ENCODE measurements around the gene DYNLT4. TPM values are rescaled to one million over a fixed set of nuclear protein-coding genes. Genes with fewer than 3 reads are reported as not detected.
A peak's percentile ranks its signal among the peaks of the same experiment; 100 is the strongest.

Gene DYNLT4
- total RNA-seq, 1 donor: 0.36 TPM

- no peak overlapping the region for H3K4me2 ChIP-seq (ENCODE audit: insufficient read depth, low read length)
- H3K4me1 ChIP-seq (ENCODE audit: insufficient read depth, low read length): peaks cover 5% of the 10 kb centered on the region
- H4K20me1 ChIP-seq (ENCODE audit: insufficient read depth, low read length): no peaks in the 10 kb centered on the region
- H3K79me2 ChIP-seq (ENCODE audit: insufficient read depth, low read length): no peaks in the 10 kb centered on the region
- no peak overlapping the region for H2AFZ ChIP-seq (ENCODE audit: low read length)
- DNase-seq (ENCODE audit: insufficient read length, low spot score, missing footprints): no peak
- H3K27ac ChIP-seq (ENCODE audit: low read depth, low read length): no peak overlapping the region
- H3K27me3 ChIP-seq (ENCODE audit: insufficient read depth, low read length): no peaks in the 10 kb centered on the region
- no peaks in the 10 kb centered on the region for H3K36me3 ChIP-seq (ENCODE audit: insufficient read depth, low read length)
- no peak overlapping the region for H3K4me3 ChIP-seq (ENCODE audit: insufficient read depth, low read length)
- H3K9me3 ChIP-seq (ENCODE audit: low read depth, low read length): no peaks in the 10 kb centered on the region
- TF ChIP-seq CTCF (IDR thresholded peaks at IDR 0.05; ENCODE audit: extremely low read depth, low read depth, low read length): no peak
Observed at GRCh38 chr1:44846985-44847384, 39.8 kb upstream of the DYNLT4 start.

- DNase-seq (ENCODE audit: insufficient read length, low spot score, missing footprints): peak; percentile 96
- Histone ChIP-seq H3K79me2 (ENCODE audit: insufficient read depth, low read length) (no peaks in the 10 kb centered on the region), H3K27ac (ENCODE audit: low read depth, low read length) (no peak within 1 kb of the TSS), H3K4me1 (ENCODE audit: insufficient read depth, low read length) (peaks cover 5% of the 10 kb centered on the region), H3K36me3 (ENCODE audit: insufficient read depth, low read length) (no peaks in the 10 kb centered on the region), H3K4me2 (ENCODE audit: insufficient read depth, low read length) (peak within 1 kb of the TSS; percentile 82), H3K4me3 (ENCODE audit: insufficient read depth, low read length) (peak within 1 kb of the TSS; percentile 74), H3K9me3 (ENCODE audit: low read depth, low read length) (no peaks in the 10 kb centered on the region), H2AFZ (ENCODE audit: low read length) (peak within 1 kb of the TSS; percentile 56), H3K27me3 (ENCODE audit: insufficient read depth, low read length) (no peaks in the 10 kb centered on the region), H4K20me1 (ENCODE audit: insufficient read depth, low read length) (no peaks in the 10 kb centered on the region)
- TF ChIP-seq CTCF (IDR thresholded peaks at IDR 0.05; ENCODE audit: extremely low read depth, low read depth, low read length): no peak
Observed at GRCh38 chr1:44842862-44843655, 35.9 kb upstream of the DYNLT4 start, which contains the start of gene PTCH2. PTCH2 (minus strand) TSS chr1:44843253; CDS start chr1:44842932, 321 bp downstream.

GRCh38 chr1:44842486-44842861 is 35.3 kb upstream of the DYNLT4 start:
- no peaks in the 10 kb centered on the region for H4K20me1 ChIP-seq (ENCODE audit: insufficient read depth, low read length)

More at GRCh38 chr1:44842486-44842861, 35.3 kb upstream of the DYNLT4 start:
- no peak for DNase-seq (ENCODE audit: insufficient read length, low spot score, missing footprints)
- H3K79me2 ChIP-seq (ENCODE audit: insufficient read depth, low read length): no peaks in the 10 kb centered on the region
- peak overlapping the region; percentile 74 for H3K4me3 ChIP-seq (ENCODE audit: insufficient read depth, low read length)
- H3K9me3 ChIP-seq (ENCODE audit: low read depth, low read length): no peaks in the 10 kb centered on the region
- no peak for TF ChIP-seq CTCF (IDR thresholded peaks at IDR 0.05; ENCODE audit: extremely low read depth, low read depth, low read length)
- peak overlapping the region; percentile 82 for H3K4me2 ChIP-seq (ENCODE audit: insufficient read depth, low read length)
- no peaks in the 10 kb centered on the region for H3K36me3 ChIP-seq (ENCODE audit: insufficient read depth, low read length)
- peak overlapping the region; percentile 56 for H2AFZ ChIP-seq (ENCODE audit: low read length)
- H3K27ac ChIP-seq (ENCODE audit: low read depth, low read length): no peak overlapping the region
- peaks cover 5% of the 10 kb centered on the region for H3K4me1 ChIP-seq (ENCODE audit: insufficient read depth, low read length)
- H3K27me3 ChIP-seq (ENCODE audit: insufficient read depth, low read length): no peaks in the 10 kb centered on the region
